ENCODE data around the gene CFAP299. TPM values are rescaled to one million over a fixed set of nuclear protein-coding genes. Genes with fewer than 3 reads are reported as not detected.

CFAP299 gene
- total and polyA plus RNA-seq, 2 donors (not counting 3 experiments of a cell fraction or from before 2014, with no cell fraction given), result not detected

GRCh38 chr4:80422727-80423404, 87.3 kb downstream of the CFAP299 start:
- H3K9me3 ChIP-seq (replicated peaks; ENCODE audit: control insufficient read depth, insufficient read depth, low read length), result no peaks in the 10 kb centered on the region
- DNase-seq (ENCODE audit: low read depth, low spot score) (no peak), FAIRE-seq (no peak)
- no peak overlapping the region for H3K27ac ChIP-seq (ENCODE audit: insufficient read depth, low read depth, low read length)
- H3K4me1 ChIP-seq (ENCODE audit: control insufficient read depth, extremely low read depth, insufficient read depth, low read length), result no peaks in the 10 kb centered on the region
- dilution Hi-C loops (cut with MboI; ENCODE audit: extremely low pct_ligation_motif_present, low sequenced_read_pairs), result no loop called here
- intact Hi-C loops (cut with micrococcal nuclease), result no loop called here
- BruUV-seq (replicated peaks), result no TSS peak
- no peak overlapping the region for H2AFZ ChIP-seq (ENCODE audit: low read depth, low read length)
- TF ChIP-seq MYC (IDR thresholded peaks at IDR 0.05; ENCODE audit: low read depth, low read length) (no peak), POLR2AphosphoS5 (IDR thresholded peaks at IDR 0.05; ENCODE audit: insufficient read depth, low read depth, low read length) (no peak), MAX (IDR thresholded peaks at IDR 0.05; ENCODE audit: insufficient read depth, insufficient read length) (no peak), JUN (IDR thresholded peaks at IDR 0.05; ENCODE audit: borderline replicate concordance, insufficient read depth, insufficient read length, low read depth) (no peak), EZH2 (IDR thresholded peaks at IDR 0.05; ENCODE audit: borderline replicate concordance, low read depth, low read length, severe bottlenecking) (no peak), GATA2 (IDR thresholded peaks at IDR 0.05; ENCODE audit: insufficient read depth, insufficient read length, low read depth, low read length) (no peak), POLR2A (IDR thresholded peaks at IDR 0.05; ENCODE audit: low read depth, low read length) (no peak), FOS (IDR thresholded peaks at IDR 0.05; ENCODE audit: borderline replicate concordance, insufficient read depth, low read length) (no peak), CTCF (IDR thresholded peaks at IDR 0.05; ENCODE audit: extremely low read depth in 1 of 2, insufficient read depth in 1 of 2, low read depth in 1 of 2, low read length in 2 of 2) (no peak)
- no peaks in the 10 kb centered on the region for H3K9me1 ChIP-seq (replicated peaks; ENCODE audit: control insufficient read depth, extremely low read depth, insufficient read depth, low read length)
- no peaks in the 10 kb centered on the region for H3K79me2 ChIP-seq (ENCODE audit: control insufficient read depth, insufficient read depth, low read length)
- no peaks in the 10 kb centered on the region for H3K27me3 ChIP-seq (ENCODE audit: control insufficient read depth in 2 of 2, insufficient read depth in 2 of 2, low read length in 2 of 2)
- H3K36me3 ChIP-seq (ENCODE audit: control insufficient read depth in 2 of 2, extremely low read depth in 1 of 2, insufficient read depth in 2 of 2, low read length in 2 of 2), result no peaks in the 10 kb centered on the region
- H3K4me3 ChIP-seq (replicated peaks in 1 of 3; ENCODE audit: insufficient read depth in 1 of 3, low read depth in 1 of 3, low read length in 3 of 3), result no peak overlapping the region
- no peaks in the 10 kb centered on the region for H4K20me1 ChIP-seq (replicated peaks; ENCODE audit: control insufficient read depth, extremely low read depth, insufficient read depth, low read length)
- no peak overlapping the region for H3K9ac ChIP-seq (replicated peaks; ENCODE audit: extremely low read depth, insufficient read depth, low read length)
- H3K4me2 ChIP-seq (ENCODE audit: insufficient read depth, low read length), result no peak overlapping the region
- POLR2A ChIA-PET, result no interaction called here
- CTCF ChIA-PET, result interaction anchor here (1.0 kb wide), 1 partner anchor 12 kb away, joined by 3 read pairs; no protein-coding TSS in a partner anchor

Measured in endothelial cell of umbilical vein (primary cell).